HT-29 (cell line): ENCODE data around the gene FGD6. TPM values are rescaled to one million over a fixed set of nuclear protein-coding genes. Genes with fewer than 3 reads are reported as not detected.
A peak's percentile ranks its signal among the peaks of the same experiment; 100 is the strongest.
"Not testable (repeated sequence)": the region's sequence is repeated elsewhere in the genome, so short reads cannot be mapped to it uniquely, and the experiment has no call there.

Source experiments
- DNase-seq: peaks from one replicate; pipeline ENCODE4 v3.0.0-alpha.2; 2015; ENCODE audit warnings: low spot score
- total RNA-seq: library from RNA; depleted of rRNA; stranded (reverse); fragments of >200 nt; shearing (Covaris generic); gene quantifications from 2 replicates; pipeline ENCODE4 v1.2.3, GENCODE V29; 2014; rRNA removed

The FGD6 gene
- total RNA-seq = 3.7 and 4.7 TPM in 2 replicates

DNA sequence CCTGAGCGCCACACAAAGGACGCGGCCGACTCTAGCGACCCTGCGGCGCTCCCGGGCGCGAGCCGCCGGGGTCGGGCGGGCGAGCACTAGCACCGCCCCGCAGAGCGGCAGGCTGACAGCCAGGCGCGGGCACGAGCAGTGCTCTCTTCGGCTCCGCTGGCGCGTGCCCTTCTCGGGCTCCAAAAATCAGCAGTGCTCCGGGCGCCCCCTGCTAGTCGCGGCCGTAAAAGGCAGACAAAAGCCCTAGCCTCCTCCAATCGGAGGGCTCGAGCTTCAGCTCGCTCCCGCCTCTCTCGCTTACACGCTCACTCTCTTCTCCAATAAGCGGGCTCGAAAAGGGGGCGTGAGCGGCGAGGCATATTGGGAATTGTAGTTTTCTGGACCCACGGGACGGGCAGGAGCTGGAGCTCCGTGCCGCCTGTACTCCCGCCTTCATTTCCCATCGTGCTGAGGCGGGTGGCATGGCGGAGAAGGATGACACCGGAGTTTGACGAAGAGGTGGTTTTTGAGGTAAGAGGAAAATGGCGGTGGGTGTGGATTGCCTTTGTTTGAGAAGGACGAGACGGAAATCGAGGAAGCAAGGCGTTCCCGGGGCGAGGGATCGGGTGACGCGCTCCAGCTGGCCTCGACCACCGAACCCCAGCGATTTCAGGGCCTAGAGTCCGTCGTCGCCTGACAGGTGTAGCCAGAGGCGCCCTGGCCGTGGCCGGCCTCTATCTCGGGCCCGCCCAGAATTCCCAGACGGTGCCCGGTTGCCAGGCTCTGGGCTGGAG, at the start of gene FGD6, which contains the start of gene VEZT:
Gene FGD6 (minus strand): TSS at position 91 of the 773 bp plus-strand sequence. CDS start 227 bp downstream, outside the sequence.
Gene VEZT (plus strand): TSS at position 431 of the 773 bp plus-strand sequence. CDS start 44 bp downstream, at position 475.
- peak; percentile 98 for DNase-seq

DNA sequence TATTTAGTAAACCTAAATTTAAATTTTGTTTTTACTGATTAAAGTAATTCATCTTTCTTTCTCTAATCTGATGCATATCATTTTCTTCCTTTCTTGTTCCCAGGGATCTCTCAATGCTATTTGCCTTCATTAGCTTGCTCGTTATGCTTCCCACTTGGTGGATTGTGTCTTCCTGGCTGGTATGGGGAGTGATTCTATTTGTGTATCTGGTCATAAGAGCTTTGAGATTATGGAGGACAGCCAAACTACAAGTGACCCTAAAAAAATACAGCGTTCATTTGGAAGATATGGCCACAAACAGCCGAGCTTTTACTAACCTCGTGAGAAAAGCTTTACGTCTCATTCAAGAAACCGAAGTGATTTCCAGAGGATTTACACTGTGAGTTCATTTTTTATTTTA, 49.0 kb upstream of the FGD6 start:
- DNase-seq = no peak

DNA sequence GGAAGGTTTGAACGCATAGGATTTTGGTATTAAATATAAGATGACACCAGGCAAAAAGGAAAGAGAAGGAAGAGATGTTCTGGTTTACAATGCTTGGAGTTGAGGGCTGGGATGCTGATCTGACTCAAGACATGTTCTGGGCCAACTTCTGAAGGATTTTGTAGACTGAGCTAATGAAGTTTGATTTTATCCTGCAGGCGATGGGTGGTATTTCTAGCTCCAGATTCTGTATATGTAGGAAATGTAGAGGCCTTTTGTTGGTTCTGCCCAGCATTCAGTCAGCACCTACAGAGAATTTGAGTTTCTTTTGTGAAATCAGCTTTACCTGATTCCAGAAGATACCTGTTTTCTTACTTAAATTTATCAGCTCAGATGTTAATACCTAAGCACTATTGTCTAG, 48.5 kb upstream of the FGD6 start:
- no peak for DNase-seq

DNA sequence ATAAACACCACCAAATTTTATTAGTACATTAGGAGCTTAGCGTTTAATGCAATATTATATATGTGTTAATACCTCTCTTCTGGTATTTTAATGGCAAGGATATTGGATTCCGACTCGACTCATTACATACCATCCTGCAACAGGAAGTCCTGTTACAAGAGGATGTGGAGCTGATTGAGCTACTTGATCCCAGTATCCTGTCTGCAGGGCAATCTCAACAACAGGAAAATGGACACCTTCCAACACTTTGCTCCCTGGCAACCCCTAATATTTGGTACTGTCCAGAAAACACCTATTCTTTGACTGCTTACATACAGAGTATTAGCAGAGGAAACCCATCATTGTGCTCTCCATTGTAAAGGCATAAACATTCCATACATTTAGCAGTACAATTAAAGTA, 45.5 kb upstream of the FGD6 start:
- no peak for DNase-seq

DNA sequence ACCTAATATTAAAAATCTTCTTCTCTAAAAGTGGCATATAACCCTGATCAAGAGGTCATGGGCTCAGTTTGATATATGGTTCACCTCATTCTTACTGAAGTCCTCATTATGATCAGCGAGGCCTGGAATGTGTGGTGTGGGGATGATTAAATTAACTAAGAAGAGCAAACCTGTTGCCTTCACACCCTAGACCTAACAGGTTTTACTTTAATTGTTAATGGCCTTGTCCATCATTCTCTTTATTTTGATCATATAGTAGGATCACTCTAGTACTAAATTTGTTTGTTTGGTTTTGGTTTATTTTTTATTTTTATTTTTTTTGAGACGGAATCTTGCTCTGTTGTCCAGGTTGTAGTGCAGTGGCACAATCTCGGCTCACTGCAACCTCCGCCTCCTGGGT, 43.8 kb upstream of the FGD6 start:
- no peak for DNase-seq

DNA sequence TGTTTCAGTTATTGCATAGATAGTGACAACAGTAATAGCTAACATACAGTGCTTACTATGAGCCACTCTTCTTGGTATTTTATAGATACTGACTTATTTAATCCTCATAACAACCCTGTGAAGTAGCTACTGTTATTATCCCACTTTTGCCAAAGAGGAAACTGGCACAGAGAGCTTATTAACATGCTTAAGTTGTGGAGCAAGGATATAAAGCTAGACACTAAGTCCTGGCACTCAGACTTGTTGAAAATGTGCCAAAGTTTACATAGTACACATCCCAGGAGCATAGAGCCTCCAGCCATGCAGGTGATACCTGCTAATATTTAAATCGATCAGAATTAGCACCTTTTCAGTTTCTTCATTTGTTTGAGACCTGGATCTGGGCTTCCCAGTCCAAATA, 42.1 kb upstream of the FGD6 start:
- DNase-seq = no peak

DNA sequence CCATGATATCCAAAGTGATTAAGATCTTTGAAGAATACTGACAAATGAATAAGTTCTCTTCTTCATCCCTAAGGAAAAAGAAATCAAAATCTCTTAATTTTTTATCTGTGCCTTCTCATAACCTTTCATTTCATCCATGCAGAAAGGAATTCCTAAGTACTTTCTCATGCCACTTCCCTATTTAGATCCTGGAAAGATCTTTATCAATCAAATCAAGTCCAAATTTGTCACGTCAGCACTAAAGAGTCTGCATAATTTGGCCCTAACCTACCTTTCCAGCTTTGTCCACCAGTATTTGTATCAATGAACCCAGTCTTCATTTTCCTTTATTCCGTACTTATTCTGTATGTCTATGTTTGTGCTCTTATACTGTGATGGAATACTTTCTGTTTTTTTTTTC, 41.5 kb upstream of the FGD6 start:
- no peak for DNase-seq

DNA sequence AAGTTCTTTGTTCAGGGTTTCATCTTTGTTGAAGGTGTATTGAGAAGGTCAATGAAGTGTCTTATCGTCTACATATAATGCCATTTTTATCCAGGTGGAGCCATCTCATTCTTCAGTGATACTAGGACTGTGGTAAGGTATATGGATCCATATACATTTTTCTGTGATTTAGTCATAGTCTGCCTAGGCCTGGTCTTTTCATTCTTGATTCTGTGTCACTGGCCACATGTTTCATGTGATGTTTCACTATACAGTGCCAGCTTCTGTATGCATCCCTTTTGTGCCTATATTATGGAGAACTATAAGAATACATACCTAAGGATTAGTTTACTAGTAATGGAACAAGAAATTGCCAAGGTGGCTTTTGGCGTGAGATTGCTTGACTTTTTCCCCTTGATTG, 40.9 kb upstream of the FGD6 start:
- DNase-seq = no peak

DNA sequence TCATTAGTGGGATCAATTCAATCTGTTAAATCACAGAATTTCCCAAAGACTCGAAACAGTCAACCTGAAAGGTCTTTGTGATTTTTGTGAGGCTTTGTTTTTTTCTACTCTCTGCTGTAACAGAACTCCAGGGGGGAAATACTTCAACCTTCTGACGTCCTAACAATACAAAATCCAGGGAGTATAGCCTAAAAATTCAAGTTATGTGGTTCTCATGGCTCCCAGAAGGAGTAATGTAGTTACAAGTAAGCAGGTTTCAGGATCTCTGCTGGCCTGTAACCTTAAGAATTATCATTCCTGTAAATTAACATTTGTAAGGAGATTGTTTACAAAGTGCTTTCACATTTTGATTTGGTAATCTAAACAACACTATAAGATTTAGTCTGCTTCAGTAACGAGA, 40.3 kb upstream of the FGD6 start:
- DNase-seq = no peak

DNA sequence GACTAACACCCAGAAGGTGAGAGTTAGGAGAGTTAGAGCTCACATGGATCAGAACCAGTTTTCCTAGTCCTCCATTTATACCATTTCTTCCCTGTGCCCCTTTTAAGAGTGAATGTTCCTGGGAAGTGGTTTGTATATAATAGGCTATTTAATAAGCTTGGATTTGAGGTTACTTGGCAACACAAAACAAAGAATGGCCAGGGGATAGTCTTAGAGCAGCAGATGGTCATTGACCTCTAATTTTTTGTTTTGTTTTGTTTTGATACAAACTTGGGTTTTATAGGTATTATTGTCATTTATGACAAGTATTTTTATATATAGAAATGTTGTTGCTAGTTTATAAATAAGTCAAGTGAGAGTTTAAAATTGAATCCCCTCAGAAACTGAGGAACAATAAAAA, 36.1 kb upstream of the FGD6 start:
- DNase-seq = no peak

DNA sequence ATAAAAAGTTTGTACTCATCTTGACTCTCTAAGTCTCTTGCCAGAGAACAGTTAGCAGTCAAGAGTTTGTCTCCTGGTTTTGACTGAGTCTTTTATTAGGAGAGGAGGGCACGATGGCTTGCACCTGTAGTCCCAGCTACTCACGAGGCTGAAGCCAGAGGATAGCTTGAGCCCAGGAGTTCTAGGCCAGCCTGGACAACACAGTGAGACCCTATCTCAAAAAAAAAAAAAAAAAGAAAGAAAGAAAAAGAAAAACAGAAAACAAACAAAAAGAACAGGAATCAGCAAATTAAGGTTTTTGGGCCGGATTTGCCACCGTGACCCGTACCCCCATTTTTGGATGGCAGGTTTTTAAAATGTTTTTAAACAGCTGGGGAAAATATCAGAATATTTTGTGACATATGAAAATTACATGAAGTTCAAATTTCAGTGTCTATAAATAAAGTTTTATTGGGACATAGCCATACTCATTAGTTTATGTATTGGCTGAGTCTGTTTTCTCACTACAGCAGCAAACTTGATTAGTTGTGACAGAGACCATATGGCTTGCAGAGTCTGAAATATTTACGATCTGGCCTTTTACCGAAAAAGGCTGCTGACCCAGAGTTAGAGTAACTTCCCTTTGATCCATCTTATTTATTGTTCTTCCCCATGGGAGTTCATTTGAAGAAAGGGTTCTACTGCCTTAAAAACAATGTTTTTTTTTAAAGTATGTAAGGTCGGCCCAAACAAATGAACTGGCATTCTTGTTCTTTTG, 31.5 kb upstream of the FGD6 start:
- DNase-seq = no peak

DNA sequence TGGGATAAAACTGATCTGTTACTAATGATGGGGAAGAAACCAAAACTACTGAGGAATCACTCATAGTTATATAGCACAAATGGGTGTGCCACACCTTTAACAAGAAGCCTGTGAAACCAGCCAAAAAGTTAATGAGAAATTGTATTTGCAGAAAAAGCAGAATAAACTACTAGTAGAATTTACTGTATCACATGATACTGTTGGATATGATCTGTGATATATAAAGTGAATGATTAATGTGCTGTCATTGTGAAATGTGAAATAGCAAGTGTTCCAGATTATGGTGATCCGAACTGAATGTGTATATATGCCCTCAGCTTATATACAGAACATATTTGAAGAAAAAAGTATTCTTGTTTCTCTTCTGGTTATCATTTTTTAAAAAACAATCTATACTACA, 30.8 kb upstream of the FGD6 start:
- no peak for DNase-seq

DNA sequence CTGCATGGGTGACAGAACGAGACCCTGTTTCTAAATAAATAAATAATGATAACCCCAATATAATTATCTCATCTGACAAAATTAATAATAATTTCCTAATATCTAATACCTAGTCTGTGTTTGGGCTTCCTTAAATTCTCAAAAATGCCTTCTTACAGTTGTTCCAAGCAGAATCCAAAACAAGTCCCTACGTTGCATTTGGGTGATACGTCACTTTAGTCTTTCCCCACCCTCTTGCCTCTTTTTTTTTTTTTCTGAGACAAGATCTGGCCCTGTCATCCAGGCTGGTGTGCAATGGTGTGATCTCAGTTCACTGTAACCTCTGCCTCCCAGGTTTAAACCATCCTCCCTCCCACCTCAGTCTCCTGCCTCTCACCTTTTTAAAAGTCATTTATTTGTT, 27.1 kb upstream of the FGD6 start:
- DNase-seq = no peak

DNA sequence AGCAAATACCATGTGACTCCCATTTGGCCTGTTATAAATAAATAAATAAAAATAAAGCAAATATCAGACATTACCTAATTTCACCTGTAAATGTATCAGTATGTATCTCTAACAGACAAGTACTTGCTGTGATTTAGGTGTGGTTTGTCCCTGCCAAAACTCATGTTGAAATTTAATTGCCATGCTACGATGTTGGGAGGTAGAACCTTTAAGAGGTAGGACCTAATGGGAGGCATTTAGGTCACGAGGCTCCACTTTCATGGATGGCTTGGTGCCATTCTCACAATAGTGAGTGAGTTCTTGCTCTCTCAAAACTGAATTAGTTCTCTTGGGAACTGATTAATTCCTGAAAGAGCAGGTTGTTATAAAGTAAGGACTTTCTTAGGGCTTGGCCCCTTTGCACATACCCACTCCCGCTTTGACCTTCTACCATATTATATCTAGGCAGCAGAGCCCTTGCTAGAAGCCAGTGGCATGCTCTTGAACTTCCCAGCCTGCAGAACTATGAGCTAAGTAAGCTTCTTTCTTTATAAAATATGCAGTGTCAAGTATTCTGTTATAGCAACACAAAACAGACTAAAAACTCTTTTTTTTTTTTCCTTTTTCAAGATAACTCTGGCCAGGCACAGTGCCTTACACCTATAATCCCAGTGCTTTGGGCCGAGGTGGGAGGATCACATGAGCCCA, 26.4 kb upstream of the FGD6 start:
- DNase-seq = no peak

DNA sequence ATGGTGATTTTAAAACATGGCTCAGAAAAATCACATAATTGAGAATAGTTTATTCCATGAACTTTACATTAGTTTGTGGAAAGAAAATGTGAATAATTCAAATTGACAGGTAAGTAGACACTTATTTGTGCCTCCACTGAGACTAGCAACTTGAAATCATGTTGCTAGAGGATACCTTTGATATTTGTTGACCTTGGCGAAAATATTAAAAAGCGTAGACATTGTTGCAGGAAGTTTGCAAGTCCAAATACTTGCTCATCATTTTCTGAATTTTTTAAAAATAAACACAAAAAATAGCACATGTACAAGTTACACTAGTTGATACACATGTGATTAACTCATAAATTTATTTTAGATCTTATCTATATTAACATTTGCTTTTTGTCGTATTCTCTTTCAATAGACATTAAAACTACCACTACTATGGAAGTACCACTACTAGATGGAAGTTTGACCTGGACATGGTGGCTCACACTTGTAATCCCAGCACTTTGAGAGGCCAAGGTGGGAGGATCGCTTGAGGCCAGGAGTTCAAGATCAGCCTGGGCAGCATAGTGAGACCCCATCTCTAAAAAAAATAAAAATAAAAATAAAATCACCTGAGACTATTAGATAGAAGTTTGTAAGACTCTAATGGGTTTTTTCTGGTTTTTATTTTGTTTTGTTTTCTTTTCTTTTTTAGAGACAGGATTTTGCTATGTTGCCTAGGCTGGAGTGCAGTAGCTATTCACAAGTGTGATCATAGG, 24.7 kb upstream of the FGD6 start:
- DNase-seq = no peak

DNA sequence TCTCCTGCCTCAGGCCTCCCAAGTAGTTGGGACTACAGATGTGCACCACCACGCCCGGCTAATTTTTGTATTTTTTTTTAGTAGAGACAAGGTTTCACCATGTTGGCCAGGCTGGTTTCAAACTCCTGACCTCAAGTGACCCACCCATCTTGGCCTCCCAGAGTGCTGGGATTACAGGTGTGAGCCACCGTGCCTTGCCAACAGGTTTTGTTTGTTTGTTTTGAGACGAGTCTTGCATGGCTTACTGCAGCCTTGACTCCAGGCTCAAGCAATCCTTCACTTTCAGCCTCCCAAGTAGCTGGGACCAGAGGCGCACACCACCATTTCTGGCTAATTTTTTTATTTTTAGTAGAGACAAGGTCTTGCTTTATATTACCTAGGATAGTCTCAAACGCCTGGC, 23.9 kb upstream of the FGD6 start:
- not testable (repeated sequence) for DNase-seq

DNA sequence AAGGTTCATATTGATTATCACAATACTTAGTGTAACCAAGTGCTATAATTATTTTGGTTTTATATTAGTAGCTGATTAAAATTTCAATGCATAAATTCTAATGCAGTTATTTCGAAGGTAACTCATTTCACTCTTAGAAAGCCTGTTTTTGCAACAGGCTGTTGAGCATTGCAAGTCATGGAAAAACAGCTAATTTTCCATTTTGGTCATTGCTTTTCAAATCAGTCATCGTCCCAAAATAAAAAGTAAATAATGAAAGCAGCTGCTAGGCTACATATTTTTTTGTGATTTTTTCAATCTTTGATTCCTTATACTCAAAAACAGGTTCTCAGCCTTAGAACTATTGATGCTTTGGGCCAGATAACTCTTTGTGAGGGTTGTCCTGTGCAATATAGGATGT, 23.3 kb upstream of the FGD6 start:
- DNase-seq = no peak

DNA sequence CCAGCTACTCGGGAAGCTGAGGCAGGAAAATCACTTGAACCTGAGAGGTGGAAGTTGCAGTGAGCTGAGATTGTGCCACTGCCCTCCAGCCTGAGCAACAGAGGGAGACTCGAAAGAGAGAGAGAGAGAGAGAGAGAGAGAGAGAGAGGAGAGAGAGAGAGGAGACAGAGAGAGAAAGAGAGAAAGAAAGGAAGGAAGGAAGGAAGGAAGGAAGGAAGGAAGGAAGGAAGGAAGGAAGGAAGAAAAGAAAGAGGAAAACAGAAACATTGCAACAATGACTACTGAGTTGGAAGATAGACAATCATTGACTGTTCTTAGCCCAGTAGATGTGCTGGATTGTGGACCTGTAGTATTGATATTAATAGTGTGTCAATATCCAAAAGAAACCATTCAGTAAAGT, 22.6 kb upstream of the FGD6 start:
- not testable (repeated sequence) for DNase-seq

DNA sequence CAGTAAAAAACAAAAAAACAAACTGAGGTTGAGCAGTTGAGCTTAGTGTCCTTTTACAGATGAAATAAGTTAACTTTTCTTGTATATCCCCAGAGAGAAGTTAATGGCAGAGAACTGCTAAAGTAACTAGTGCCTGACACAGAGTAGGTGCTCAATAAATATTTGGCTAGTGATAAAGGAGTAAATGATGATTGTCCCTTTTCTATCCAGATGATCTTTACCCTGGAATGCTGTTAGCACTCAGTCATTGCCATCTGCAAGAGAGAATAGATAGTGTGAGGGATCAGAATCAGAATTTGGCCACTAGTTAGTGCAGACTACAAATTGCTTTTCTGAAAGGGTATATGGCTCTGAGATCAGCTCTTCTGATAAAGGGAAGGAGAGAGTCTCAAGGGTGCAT, 21.9 kb upstream of the FGD6 start:
- DNase-seq = no peak

DNA sequence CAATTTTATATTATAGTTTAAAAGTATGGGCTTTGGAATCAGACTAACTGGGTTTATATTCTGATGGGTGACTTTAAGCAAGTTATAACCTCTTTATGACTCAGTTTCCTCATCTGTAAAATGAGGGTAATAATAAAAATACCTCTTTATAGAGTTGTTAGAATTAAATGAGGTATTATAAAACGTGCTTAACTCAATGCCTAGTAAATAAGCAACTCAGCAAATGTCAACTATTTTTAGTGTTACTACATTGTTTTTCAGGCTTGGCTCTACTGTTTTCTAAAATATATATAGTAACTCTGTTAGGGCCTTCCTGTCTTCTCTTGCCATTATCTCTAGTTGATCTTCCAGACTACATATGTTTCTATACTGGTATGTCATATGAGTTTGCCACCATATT, 20.9 kb upstream of the FGD6 start:
- no peak for DNase-seq

DNA sequence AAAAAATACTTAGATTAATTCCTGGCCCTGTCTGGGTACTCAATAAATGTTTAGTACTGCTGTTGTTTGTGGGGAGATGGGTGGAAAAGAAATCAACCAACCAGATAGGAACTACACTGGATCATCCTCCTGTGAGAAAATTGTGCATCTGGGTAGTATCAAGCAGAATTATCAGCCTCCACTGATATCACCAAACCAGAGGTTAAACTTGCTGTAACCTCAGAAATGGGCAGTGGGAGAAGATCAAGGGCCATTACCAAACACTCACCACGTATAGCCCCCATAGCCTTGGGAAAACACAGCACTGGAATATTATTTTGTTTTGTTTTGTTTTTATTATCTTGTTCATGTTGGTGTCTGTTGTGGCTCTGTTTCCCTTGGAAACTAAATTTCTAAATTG, 20.0 kb upstream of the FGD6 start:
- no peak for DNase-seq

DNA sequence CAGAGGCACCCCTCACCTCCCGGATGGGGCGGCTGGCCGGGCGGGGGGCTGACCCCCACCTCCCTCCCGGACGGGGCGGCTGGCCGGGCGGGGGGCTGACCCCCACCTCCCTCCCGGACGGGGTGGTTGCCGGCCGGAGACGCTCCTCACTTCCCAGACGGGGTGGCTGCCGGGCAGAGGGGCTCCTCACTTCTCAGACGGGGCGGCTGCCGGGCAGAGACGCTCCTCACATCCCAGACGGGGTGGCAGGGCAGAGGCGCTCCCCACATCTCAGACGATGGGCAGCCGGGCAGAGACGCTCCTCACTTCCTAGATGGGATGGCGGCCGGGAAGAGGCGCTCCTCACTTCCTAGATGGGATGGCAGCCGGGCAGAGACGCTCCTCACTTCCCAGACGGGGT, 18.4 kb upstream of the FGD6 start:
- DNase-seq = not testable (repeated sequence)
